NB4 (cell line): ENCODE results near the gene ARHGEF12.

Experiments used
- POLR2A ChIP-seq: IDR thresholded peaks from 2 replicates; pipeline ENCODE4 v1.6.1; 2011; ENCODE audit warnings: mild to moderate bottlenecking; ENCODE audit not compliant: insufficient read length; ENCODE audit errors: extremely low read depth
- TF ChIP-seq, protein P1 (sequence below): IDR thresholded peaks from one replicate; pipeline ENCODE4 v1.5.1; 2012; ENCODE audit warnings: low read depth, low read length

GRCh38 chr11:120306519-120307242 is 29.5 kb upstream of the ARHGEF12 start:
- TF ChIP-seq, protein P1, sequence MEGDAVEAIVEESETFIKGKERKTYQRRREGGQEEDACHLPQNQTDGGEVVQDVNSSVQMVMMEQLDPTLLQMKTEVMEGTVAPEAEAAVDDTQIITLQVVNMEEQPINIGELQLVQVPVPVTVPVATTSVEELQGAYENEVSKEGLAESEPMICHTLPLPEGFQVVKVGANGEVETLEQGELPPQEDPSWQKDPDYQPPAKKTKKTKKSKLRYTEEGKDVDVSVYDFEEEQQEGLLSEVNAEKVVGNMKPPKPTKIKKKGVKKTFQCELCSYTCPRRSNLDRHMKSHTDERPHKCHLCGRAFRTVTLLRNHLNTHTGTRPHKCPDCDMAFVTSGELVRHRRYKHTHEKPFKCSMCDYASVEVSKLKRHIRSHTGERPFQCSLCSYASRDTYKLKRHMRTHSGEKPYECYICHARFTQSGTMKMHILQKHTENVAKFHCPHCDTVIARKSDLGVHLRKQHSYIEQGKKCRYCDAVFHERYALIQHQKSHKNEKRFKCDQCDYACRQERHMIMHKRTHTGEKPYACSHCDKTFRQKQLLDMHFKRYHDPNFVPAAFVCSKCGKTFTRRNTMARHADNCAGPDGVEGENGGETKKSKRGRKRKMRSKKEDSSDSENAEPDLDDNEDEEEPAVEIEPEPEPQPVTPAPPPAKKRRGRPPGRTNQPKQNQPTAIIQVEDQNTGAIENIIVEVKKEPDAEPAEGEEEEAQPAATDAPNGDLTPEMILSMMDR, result peak; percentile 39
- TF ChIP-seq POLR2A, result no peak
